ENCODE results near the gene NR3C2.

NR3C2 gene

GRCh38 chr4:148056879-148057278 is 385.3 kb downstream of the NR3C2 start:
- DNase-seq (ENCODE audit: low read depth in 3 of 3) = peak; percentile 15 to 59 (median 43)

- no peak for DNase-seq (ENCODE audit: low read depth in 3 of 3)
Measured at GRCh38 chr4:148055844-148056243, 386.4 kb downstream of the NR3C2 start.

- DNase-seq (ENCODE audit: low read depth in 3 of 3) = no peak
Measured at GRCh38 chr4:148054275-148054674, 387.9 kb downstream of the NR3C2 start.

GRCh38 chr4:148053298-148054003 is 388.8 kb downstream of the NR3C2 start:
- no peak for DNase-seq (ENCODE audit: low read depth in 3 of 3)

- DNase-seq (ENCODE audit: low read depth in 3 of 3) = no peak
Measured at GRCh38 chr4:148052448-148052847, 389.8 kb downstream of the NR3C2 start.

GRCh38 chr4:148051403-148051802 is 390.8 kb downstream of the NR3C2 start:
- no peak for DNase-seq (ENCODE audit: low read depth in 3 of 3)

GRCh38 chr4:148048598-148048997 is 393.6 kb downstream of the NR3C2 start:
- DNase-seq (ENCODE audit: low read depth in 3 of 3) = no peak

GRCh38 chr4:148044912-148045352 is 397.3 kb downstream of the NR3C2 start:
- DNase-seq (ENCODE audit: low read depth in 3 of 3) = no peak

- no peak for DNase-seq (ENCODE audit: low read depth in 3 of 3)
Measured at GRCh38 chr4:148044089-148044911, 397.9 kb downstream of the NR3C2 start.

GRCh38 chr4:148041606-148042329 is 400.4 kb downstream of the NR3C2 start:
- no peak for DNase-seq (ENCODE audit: low read depth in 3 of 3)

GRCh38 chr4:148034813-148035212 is 407.4 kb downstream of the NR3C2 start:
- DNase-seq (ENCODE audit: low read depth in 3 of 3) = no peak

GRCh38 chr4:148030193-148030873 is 411.9 kb downstream of the NR3C2 start:
- DNase-seq (ENCODE audit: low read depth in 3 of 3) = no peak

- no peak for DNase-seq (ENCODE audit: low read depth in 3 of 3)
Measured at GRCh38 chr4:148029781-148030180, 412.4 kb downstream of the NR3C2 start.
